GM18508 (cell line): Measurements from ENCODE around the gene SYTL5.

Experiments
- ATAC-seq: cut with Tn5 transposase; IDR thresholded peaks from one replicate; pipeline ENCODE4 v1.9.1; 2021; ENCODE audit warnings: moderate number of reproducible peaks; ENCODE audit not compliant: insufficient read depth, unreplicated experiment

SYTL5 gene

GRCh38 chrX:38086451-38087215 lies 80.3 kb downstream of the SYTL5 start:
- no peak for ATAC-seq

- ATAC-seq, result no peak
These were observed 81.2 kb downstream of the SYTL5 start for GRCh38 chrX:38087594-38087993.

- ATAC-seq, result no peak
These were observed 83.0 kb downstream of the SYTL5 start for GRCh38 chrX:38089173-38089982.

GRCh38 chrX:38095971-38096529 lies 89.7 kb downstream of the SYTL5 start:
- no peak for ATAC-seq

GRCh38 chrX:38099688-38100087 lies 93.3 kb downstream of the SYTL5 start:
- no peak for ATAC-seq

GRCh38 chrX:38102240-38102639 lies 95.9 kb downstream of the SYTL5 start:
- ATAC-seq, result no peak

GRCh38 chrX:38102875-38103274 lies 96.5 kb downstream of the SYTL5 start:
- no peak for ATAC-seq

GRCh38 chrX:38103857-38104812 lies 97.8 kb downstream of the SYTL5 start:
- ATAC-seq, result peak; percentile 87

GRCh38 chrX:38105216-38105725 lies 98.9 kb downstream of the SYTL5 start:
- ATAC-seq, result no peak

GRCh38 chrX:38106991-38107655 lies 100.8 kb downstream of the SYTL5 start:
- no peak for ATAC-seq

- no peak for ATAC-seq
These were observed 102.0 kb downstream of the SYTL5 start for GRCh38 chrX:38108364-38108763.

- ATAC-seq, result no peak
These were observed 102.9 kb downstream of the SYTL5 start for GRCh38 chrX:38109042-38109898.

- ATAC-seq, result no peak
These were observed 103.9 kb downstream of the SYTL5 start for GRCh38 chrX:38110231-38110630.

GRCh38 chrX:38111196-38111595 lies 104.8 kb downstream of the SYTL5 start:
- no peak for ATAC-seq

GRCh38 chrX:38112566-38112965 lies 106.2 kb downstream of the SYTL5 start:
- peak; percentile 91 for ATAC-seq

- no peak for ATAC-seq
These were observed 110.4 kb downstream of the SYTL5 start for GRCh38 chrX:38116706-38117105.

GRCh38 chrX:38117485-38117884 lies 111.1 kb downstream of the SYTL5 start:
- ATAC-seq, result no peak

GRCh38 chrX:38124000-38124399 lies 117.6 kb downstream of the SYTL5 start:
- ATAC-seq, result no peak

- ATAC-seq, result no peak
These were observed 119.8 kb downstream of the SYTL5 start for GRCh38 chrX:38126179-38126578.
